Right lobe of liver (tissue), 4 donors: ENCODE results near the gene MSGN1.

Source experiments
- POLR2A ChIP-seq: fragments of 450-650 bp; IDR thresholded peaks from one replicate; pipeline ENCODE4 v1.6.1; 2017; ENCODE audit warnings: antibody characterized with exemption, mild to moderate bottlenecking
- TF ChIP-seq, protein P1 (sequence below), 4 donors: fragments of 200-600 bp in 3 of 4; fragments of 450-650 bp in 1 of 4; IDR thresholded peaks; one replicate each; pipeline versions ENCODE4 v1.5.1 to v1.8.0; 2016 to 2022; ENCODE audit warnings: antibody characterized with exemption in 4 of 4, mild to moderate bottlenecking in 2 of 4
- donor health status: DM: no; HTN: no; CAD: no.
- donor health status: DM: no; HTN: no; CAD: no.
- donor health status: DM: no; HTN: yes; CAD: no.

DNA sequence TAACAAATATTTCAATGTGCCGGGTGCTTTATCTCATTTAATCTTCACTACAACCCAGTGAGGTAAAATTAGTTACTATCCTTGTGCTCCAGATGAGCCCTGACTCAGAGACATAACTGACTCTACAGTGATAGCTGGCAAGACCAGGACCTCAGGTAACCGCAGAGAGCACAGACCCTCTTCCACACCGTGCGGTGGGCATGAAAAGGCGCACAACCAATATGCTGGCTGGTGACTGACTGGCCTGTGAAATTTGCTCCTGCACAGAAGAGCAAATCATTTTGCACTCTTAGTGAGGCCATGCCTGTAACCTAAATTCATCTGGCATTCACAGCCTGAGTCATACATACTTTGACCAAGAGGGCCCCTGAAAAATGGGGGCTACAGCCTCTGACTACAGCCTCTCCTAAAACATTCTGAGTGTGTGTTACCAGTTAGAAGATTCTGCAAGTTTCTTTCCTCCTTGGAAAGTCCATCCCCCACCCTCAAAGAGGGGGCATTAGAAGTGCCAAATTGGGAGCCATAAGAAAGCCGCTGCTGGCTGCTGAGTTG is 22.4 kb upstream of the MSGN1 start:
- TF ChIP-seq POLR2A = no peak
- TF ChIP-seq, protein P1, sequence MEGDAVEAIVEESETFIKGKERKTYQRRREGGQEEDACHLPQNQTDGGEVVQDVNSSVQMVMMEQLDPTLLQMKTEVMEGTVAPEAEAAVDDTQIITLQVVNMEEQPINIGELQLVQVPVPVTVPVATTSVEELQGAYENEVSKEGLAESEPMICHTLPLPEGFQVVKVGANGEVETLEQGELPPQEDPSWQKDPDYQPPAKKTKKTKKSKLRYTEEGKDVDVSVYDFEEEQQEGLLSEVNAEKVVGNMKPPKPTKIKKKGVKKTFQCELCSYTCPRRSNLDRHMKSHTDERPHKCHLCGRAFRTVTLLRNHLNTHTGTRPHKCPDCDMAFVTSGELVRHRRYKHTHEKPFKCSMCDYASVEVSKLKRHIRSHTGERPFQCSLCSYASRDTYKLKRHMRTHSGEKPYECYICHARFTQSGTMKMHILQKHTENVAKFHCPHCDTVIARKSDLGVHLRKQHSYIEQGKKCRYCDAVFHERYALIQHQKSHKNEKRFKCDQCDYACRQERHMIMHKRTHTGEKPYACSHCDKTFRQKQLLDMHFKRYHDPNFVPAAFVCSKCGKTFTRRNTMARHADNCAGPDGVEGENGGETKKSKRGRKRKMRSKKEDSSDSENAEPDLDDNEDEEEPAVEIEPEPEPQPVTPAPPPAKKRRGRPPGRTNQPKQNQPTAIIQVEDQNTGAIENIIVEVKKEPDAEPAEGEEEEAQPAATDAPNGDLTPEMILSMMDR (IDR thresholded peaks at IDR 0.05) = no peak
